Mesendoderm (in vitro differentiated cells): Measurements from ENCODE around the gene ARRB1.

ENCODE experiments used
- DNase-seq: peaks from one replicate; pipeline ENCODE4 v3.0.0; 2013
- H2AK5ac ChIP-seq: 2 replicates; pipeline ENCODE4 v1.6.1; 2013; ENCODE audit warnings: low read length, inconsistent platforms
- H2BK120ac ChIP-seq: 2 replicates; pipeline ENCODE4 v1.6.1; 2013; ENCODE audit warnings: low read depth, mild to moderate bottlenecking, low read length, moderate library complexity, mixed read lengths
- H2BK15ac ChIP-seq: replicated peaks from 2 replicates; pipeline ENCODE4 v1.6.1; 2013; ENCODE audit warnings: low read depth, mild to moderate bottlenecking, moderate library complexity
- H2BK5ac ChIP-seq: 2 replicates; pipeline ENCODE4 v1.6.1; 2013; ENCODE audit warnings: low read length, inconsistent platforms
- H3K18ac ChIP-seq: 2 replicates; pipeline ENCODE4 v1.6.1; 2013; ENCODE audit warnings: mild to moderate bottlenecking, low read length, mixed read lengths
- H3K23ac ChIP-seq: one replicate; pipeline ENCODE4 v1.6.1; 2013; ENCODE audit warnings: low read length
- H3K27ac ChIP-seq: 2 replicates; pipeline ENCODE4 v1.5.1; 2013; ENCODE audit warnings: low read depth, mild to moderate bottlenecking, inconsistent platforms, low read length, moderate library complexity
- H3K27me3 ChIP-seq: 2 replicates; pipeline ENCODE4 v1.6.1; 2013; ENCODE audit warnings: low read length, control low read depth, mild to moderate bottlenecking, inconsistent platforms; ENCODE audit not compliant: insufficient read depth, poor library complexity
- H3K36me3 ChIP-seq: 2 replicates; pipeline ENCODE4 v1.6.1; 2013; ENCODE audit warnings: low read length, inconsistent platforms; ENCODE audit not compliant: control insufficient read depth, insufficient read depth
- H3K4ac ChIP-seq: one replicate; pipeline ENCODE4 v1.6.1; 2013; ENCODE audit warnings: low read depth, mild to moderate bottlenecking, low read length, moderate library complexity
- H3K4me1 ChIP-seq: 2 replicates; pipeline ENCODE4 v1.6.1; 2013; ENCODE audit warnings: low read depth, low read length, inconsistent platforms; ENCODE audit not compliant: control insufficient read depth
- H3K4me2 ChIP-seq: 2 replicates; pipeline ENCODE4 v1.6.1; 2013; ENCODE audit warnings: low read length
- H3K4me3 ChIP-seq: 2 replicates; pipeline ENCODE4 v1.5.1; 2013; ENCODE audit warnings: mild to moderate bottlenecking, low read length
- H3K56ac ChIP-seq: one replicate; pipeline ENCODE4 v1.6.1; 2013; ENCODE audit warnings: low read length
- H3K79me1 ChIP-seq: 2 replicates; pipeline ENCODE4 v1.6.1; 2013; ENCODE audit warnings: low read length, inconsistent platforms
- H3K79me2 ChIP-seq: 2 replicates; pipeline ENCODE4 v1.6.1; 2013; ENCODE audit warnings: mild to moderate bottlenecking, low read length; ENCODE audit not compliant: control insufficient read depth, insufficient read depth
- H3K9ac ChIP-seq: 2 replicates; pipeline ENCODE4 v1.6.1; 2013; ENCODE audit warnings: low read length, inconsistent platforms
- H4K5ac ChIP-seq: one replicate; pipeline ENCODE4 v1.6.1; 2013; ENCODE audit warnings: low read length
- H4K8ac ChIP-seq: one replicate; pipeline ENCODE4 v1.6.1; 2013; ENCODE audit warnings: low read depth, mild to moderate bottlenecking, control low read depth, low read length, moderate library complexity
- WGBS: extraction: QIAGEN DNeasy Blood & Tissue Kit; methylation state at CpG from one replicate; pipeline ENCODE4 v1.1.7; 2013; ENCODE audit warnings: low lambda C conversion rate, missing lambda C conversion rate; ENCODE audit not compliant: insufficient coverage; ENCODE audit errors: extremely low coverage; 5-methylcytosine and 5-hydroxymethylcytosine counted together

ARRB1 gene

DNA sequence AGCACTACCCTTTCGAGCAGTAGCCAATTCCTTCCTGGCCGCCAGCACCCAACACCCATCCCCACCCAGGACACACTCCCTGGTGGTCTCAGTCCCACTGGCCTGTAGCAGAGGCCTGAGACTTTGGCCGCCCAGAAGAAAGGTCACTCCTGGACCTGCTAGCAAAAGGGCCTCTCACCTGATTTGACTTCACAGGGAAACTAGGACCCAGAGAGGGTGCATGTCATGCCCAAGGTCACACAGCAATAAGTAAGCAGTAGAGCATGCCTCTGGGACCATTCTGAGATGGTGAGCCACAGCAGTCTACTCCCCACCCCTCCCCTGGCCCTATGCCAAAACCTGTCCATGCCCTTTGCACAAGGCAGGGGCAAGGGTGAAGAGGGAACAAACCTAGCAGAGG, 7.3 kb downstream of the ARRB1 start:
- peaks cover 48% of the 10 kb centered on the region for H3K79me1 ChIP-seq
- H2BK15ac ChIP-seq = no peak overlapping the region
- no CpG with 5 or more reads among the region's 3 CpGs for WGBS
- H4K8ac ChIP-seq = no peak overlapping the region
- H3K4me3 ChIP-seq = no peak overlapping the region
- H3K27ac ChIP-seq = peak overlapping the region; percentile 75
- no peaks in the 10 kb centered on the region for H3K27me3 ChIP-seq
- peaks cover 59% of the 10 kb centered on the region for H3K4me1 ChIP-seq
- no peak overlapping the region for H3K18ac ChIP-seq
- H3K79me2 ChIP-seq = peaks cover 80% of the 10 kb centered on the region
- no peak overlapping the region for H2BK120ac ChIP-seq
- DNase-seq = no peak
- H2BK5ac ChIP-seq = peak overlapping the region; percentile 64
- H3K4me2 ChIP-seq = no peak overlapping the region
- H3K23ac ChIP-seq = no peak overlapping the region
- peak overlapping the region; percentile 76 for H2AK5ac ChIP-seq
- peak overlapping the region; percentile 15 for H3K9ac ChIP-seq
- peak overlapping the region; percentile 60 for H3K4ac ChIP-seq
- no peaks in the 10 kb centered on the region for H3K36me3 ChIP-seq
- H4K5ac ChIP-seq = no peak overlapping the region
- H3K56ac ChIP-seq = peak overlapping the region; percentile 73

GRCh38 chr11:75342966-75343870, 8.2 kb downstream of the ARRB1 start:
- no peaks in the 10 kb centered on the region for H3K27me3 ChIP-seq
- peak overlapping the region; percentile 47 for H3K9ac ChIP-seq
- H2BK15ac ChIP-seq = no peak overlapping the region
- no peak overlapping the region for H3K4me2 ChIP-seq
- H2BK5ac ChIP-seq = peak overlapping the region; percentile 65
- peak overlapping the region; percentile 24 for H3K4ac ChIP-seq
- peak overlapping the region; percentile 70 for H3K27ac ChIP-seq
- H4K8ac ChIP-seq = no peak overlapping the region
- H3K18ac ChIP-seq = peak overlapping the region; percentile 20
- DNase-seq = peak; percentile 96
- no peak overlapping the region for H3K4me3 ChIP-seq
- peaks cover 78% of the 10 kb centered on the region for H3K79me2 ChIP-seq
- H2AK5ac ChIP-seq = peak overlapping the region; percentile 85
- WGBS = no CpG with 5 or more reads among the region's 12 CpGs
- peak overlapping the region; percentile 71 for H3K56ac ChIP-seq
- no peak overlapping the region for H2BK120ac ChIP-seq
- peaks cover 52% of the 10 kb centered on the region for H3K79me1 ChIP-seq
- H3K4me1 ChIP-seq = peaks cover 58% of the 10 kb centered on the region
- H4K5ac ChIP-seq = no peak overlapping the region
- no peak overlapping the region for H3K23ac ChIP-seq
- no peaks in the 10 kb centered on the region for H3K36me3 ChIP-seq

DNA sequence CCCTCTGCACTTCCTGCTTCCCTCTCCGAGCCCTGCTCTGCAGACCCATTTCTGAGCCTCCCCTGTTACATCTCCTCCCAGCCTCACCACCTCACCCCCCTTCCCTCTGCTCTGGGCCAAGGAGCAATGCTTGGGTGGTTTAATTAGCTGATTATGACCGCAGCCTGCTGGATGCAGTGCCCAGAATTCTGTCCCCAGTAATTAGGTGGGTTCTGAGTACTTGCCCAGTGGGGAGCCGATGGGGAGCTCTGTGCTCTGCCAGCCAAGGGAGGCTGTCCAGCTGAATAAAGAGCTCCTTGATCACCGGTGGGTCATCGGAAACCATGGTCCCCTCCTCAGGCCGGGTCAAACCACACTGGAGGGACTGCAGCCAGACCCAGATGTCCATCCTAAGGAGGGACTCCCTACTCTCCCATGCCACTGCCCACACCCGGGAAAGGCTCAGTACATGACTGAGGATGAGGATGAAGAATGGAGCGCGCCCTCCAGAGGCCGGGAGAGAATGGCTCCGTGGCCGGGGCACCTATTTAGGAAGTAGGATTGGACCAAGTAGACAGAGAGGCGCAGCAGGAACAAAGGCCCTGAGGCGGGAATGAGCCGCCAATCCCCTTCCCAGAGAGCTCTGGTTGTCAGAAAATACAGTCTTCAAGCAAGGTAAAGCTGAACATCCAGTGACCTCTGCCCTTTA, 9.1 kb downstream of the ARRB1 start:
- peaks cover 61% of the 10 kb centered on the region for H3K4me1 ChIP-seq
- no peak overlapping the region for H3K4ac ChIP-seq
- H3K9ac ChIP-seq = peak overlapping the region; percentile 32
- no peak overlapping the region for H3K23ac ChIP-seq
- H3K27me3 ChIP-seq = no peaks in the 10 kb centered on the region
- H2BK120ac ChIP-seq = no peak overlapping the region
- H3K79me1 ChIP-seq = peaks cover 48% of the 10 kb centered on the region
- H4K5ac ChIP-seq = no peak overlapping the region
- peak overlapping the region; percentile 29 for H3K18ac ChIP-seq
- H2BK15ac ChIP-seq = no peak overlapping the region
- DNase-seq = no peak
- H3K79me2 ChIP-seq = peaks cover 72% of the 10 kb centered on the region
- H3K27ac ChIP-seq = peak overlapping the region; percentile 29
- no peaks in the 10 kb centered on the region for H3K36me3 ChIP-seq
- no CpG with 5 or more reads among the region's 15 CpGs for WGBS
- H3K56ac ChIP-seq = peak overlapping the region; percentile 92
- no peak overlapping the region for H4K8ac ChIP-seq
- H2BK5ac ChIP-seq = peak overlapping the region; percentile 84
- no peak overlapping the region for H3K4me2 ChIP-seq
- H3K4me3 ChIP-seq = no peak overlapping the region
- H2AK5ac ChIP-seq = peak overlapping the region; percentile 97

GRCh38 chr11:75341612-75342011, 9.8 kb downstream of the ARRB1 start:
- H3K56ac ChIP-seq = peak overlapping the region; percentile 92
- no peaks in the 10 kb centered on the region for H3K36me3 ChIP-seq
- H4K5ac ChIP-seq = no peak overlapping the region
- no peak overlapping the region for H3K4me3 ChIP-seq
- H3K23ac ChIP-seq = peak overlapping the region; percentile 72
- no peak overlapping the region for H2BK120ac ChIP-seq
- H3K4me2 ChIP-seq = peak overlapping the region; percentile 2
- H2BK15ac ChIP-seq = no peak overlapping the region
- peak overlapping the region; percentile 2 for H3K18ac ChIP-seq
- H2AK5ac ChIP-seq = peak overlapping the region; percentile 97
- H4K8ac ChIP-seq = no peak overlapping the region
- H3K79me2 ChIP-seq = peaks cover 66% of the 10 kb centered on the region
- H3K4ac ChIP-seq = peak overlapping the region; percentile 1
- WGBS = no CpG with 5 or more reads among the region's 5 CpGs
- peak overlapping the region; percentile 29 for H3K27ac ChIP-seq
- H3K27me3 ChIP-seq = no peaks in the 10 kb centered on the region
- peaks cover 44% of the 10 kb centered on the region for H3K79me1 ChIP-seq
- peak overlapping the region; percentile 84 for H2BK5ac ChIP-seq
- H3K9ac ChIP-seq = peak overlapping the region; percentile 32
- peaks cover 58% of the 10 kb centered on the region for H3K4me1 ChIP-seq
- DNase-seq = no peak

DNA sequence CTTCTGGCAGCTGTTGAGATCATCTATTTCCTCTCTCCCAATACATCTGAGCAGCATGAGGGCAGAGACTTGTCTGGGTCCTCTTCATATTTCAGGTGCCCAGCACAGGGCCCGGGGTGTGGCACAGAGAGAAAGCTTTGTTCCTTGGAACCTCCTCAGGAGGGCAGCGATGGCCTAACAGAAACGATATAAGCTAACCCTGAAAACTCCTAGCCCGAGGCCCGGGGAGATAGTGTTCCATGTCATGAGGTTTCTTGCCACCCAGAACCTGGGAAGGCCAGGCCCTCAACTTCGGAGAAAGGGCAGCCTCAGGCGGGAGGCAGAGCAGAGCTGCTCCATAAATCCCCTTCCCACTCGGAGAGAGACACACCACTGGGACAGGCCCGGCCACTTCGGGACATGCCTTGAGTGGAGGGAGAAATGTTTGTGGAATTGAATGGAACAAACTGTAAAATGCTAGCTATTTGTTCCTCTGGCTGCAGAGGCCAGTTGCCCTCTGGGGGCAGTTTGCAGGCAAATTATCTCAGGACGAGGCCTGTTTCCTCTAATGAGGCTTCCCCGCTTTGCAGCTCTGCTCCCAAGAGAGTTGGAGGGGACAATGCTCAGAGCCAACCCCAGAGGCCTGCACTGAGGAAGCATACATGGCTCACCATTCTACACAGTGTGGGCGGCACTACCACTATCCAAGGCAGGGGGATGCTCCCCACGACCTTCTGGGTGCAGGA, 11.6 kb downstream of the ARRB1 start:
- Histone ChIP-seq H3K23ac (peak overlapping the region; percentile 70), H3K4me3 (no peak overlapping the region), H3K79me2 (peaks cover 53% of the 10 kb centered on the region), H3K36me3 (no peaks in the 10 kb centered on the region), H2AK5ac (peak overlapping the region; percentile 64), H2BK15ac (no peak overlapping the region), H3K27ac (peak overlapping the region; percentile 49), H3K56ac (peak overlapping the region; percentile 92), H3K9ac (peak overlapping the region; percentile 64), H3K18ac (peak overlapping the region; percentile 71), H4K8ac (peak overlapping the region; percentile 29), H3K4ac (peak overlapping the region; percentile 72), H4K5ac (no peak overlapping the region), H3K79me1 (peaks cover 42% of the 10 kb centered on the region), H2BK120ac (no peak overlapping the region), H2BK5ac (peak overlapping the region; percentile 74), H3K27me3 (no peaks in the 10 kb centered on the region), H3K4me2 (no peak overlapping the region), H3K4me1 (peaks cover 55% of the 10 kb centered on the region)
- no CpG with 5 or more reads among the region's 14 CpGs for WGBS
- peak; percentile 69 for DNase-seq
